K562 treated with DMSO at 1 percent for 48 hours (cell line): ENCODE data around the gene CIAO3. TPM values are rescaled to one million over a fixed set of nuclear protein-coding genes. Genes with fewer than 3 reads are reported as not detected.

ENCODE experiments used
- total RNA-seq: library from RNA; unstranded; fragments of 300-600 nt; gene quantifications from 2 replicates; pipeline ENCODE4 v1.2.3, GENCODE V29; 2022; ENCODE audit warnings: low replicate concordance; ENCODE audit errors: extremely low read depth

The CIAO3 gene
- total RNA-seq, result not detected in 2 replicates

DNA sequence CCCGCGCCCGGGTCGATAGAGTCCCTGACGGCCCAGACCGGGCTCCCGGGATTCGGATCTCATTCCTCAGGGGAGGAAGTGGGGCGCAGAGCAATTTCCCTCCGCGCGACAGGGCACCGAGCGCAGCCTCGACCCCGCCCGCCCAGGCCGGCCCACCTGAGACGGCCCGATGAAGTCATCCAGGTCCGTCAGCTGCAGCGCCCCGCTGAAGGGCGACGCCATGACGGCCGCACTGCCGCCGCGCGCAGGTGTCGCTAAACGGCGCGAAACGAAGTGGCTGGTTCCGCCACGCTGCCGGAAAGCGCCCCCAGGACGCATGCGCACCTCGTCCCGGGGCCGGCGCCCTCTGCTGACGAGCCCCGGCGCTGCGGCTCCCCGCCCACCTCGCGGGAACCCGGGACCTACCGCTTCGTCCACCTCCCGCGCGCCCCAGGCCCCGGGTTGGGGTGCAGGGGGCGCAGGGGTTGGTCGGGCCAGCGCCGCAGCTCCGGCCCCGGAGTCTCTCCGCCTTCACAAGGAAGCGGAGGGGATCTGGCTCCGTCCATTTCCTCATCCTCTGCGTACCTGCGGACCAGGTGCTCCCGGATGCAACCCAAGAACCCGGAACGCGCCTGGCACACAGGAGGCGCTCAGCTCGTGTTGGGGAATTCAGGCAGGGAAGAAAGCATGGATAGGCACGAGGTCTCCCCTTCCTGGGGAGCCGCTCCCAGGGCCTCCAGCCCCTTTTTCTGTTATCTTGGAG, at the start of gene CIAO3:
Gene CIAO3 (minus strand): TSS at position 234 of the 742 bp plus-strand sequence. CDS start 12 bp downstream, at position 222.

GRCh38 chr16:788399-789126, 47.8 kb upstream of the CIAO3 start, which contains the start of gene CHTF18:
TSS of gene CHTF18 (plus strand) at chr16:788620. CDS start at chr16:788685, 65 bp downstream.

DNA sequence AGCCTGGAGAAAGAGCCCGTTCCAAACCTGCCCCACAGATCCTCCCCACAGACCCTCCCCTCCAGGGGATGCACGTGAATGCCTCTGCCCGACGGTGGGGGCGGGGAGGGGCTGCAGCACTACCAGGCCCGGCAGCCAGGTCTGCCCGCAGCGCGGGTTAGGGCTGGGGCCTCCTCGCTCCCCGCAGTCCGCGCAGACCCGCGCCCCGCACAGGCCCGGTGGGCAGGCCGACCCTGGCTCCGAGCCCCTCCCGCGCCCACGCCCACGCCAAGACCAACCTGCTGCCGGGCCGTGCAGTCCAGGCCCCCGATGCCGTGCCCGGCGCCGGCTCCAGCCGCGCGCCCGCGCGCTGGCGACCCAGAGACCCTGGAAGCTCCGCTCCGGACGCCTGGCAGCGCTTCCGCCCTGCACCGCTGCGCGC, 47.2 kb upstream of the CIAO3 start, which contains the start of gene RPUSD1:
Gene RPUSD1 (minus strand): TSS at position 404 of the 421 bp plus-strand sequence. CDS start 644 bp downstream, outside the sequence.

GRCh38 chr16:760545-761343, 19.9 kb upstream of the CIAO3 start, which contains the start of gene MSLN:
TSS of gene MSLN (plus strand) at chr16:760734. CDS start at chr16:762681, 1,947 bp downstream.

GRCh38 chr16:726438-727290, 14.1 kb downstream of the CIAO3 start, which contains the start of the genes CCDC78 and HAGHL:
TSS of gene CCDC78 (minus strand) at chr16:726443. CDS start at chr16:726367, 76 bp downstream.
TSS of gene HAGHL (plus strand) at chr16:727106. CDS start at chr16:727510, 404 bp downstream.

DNA sequence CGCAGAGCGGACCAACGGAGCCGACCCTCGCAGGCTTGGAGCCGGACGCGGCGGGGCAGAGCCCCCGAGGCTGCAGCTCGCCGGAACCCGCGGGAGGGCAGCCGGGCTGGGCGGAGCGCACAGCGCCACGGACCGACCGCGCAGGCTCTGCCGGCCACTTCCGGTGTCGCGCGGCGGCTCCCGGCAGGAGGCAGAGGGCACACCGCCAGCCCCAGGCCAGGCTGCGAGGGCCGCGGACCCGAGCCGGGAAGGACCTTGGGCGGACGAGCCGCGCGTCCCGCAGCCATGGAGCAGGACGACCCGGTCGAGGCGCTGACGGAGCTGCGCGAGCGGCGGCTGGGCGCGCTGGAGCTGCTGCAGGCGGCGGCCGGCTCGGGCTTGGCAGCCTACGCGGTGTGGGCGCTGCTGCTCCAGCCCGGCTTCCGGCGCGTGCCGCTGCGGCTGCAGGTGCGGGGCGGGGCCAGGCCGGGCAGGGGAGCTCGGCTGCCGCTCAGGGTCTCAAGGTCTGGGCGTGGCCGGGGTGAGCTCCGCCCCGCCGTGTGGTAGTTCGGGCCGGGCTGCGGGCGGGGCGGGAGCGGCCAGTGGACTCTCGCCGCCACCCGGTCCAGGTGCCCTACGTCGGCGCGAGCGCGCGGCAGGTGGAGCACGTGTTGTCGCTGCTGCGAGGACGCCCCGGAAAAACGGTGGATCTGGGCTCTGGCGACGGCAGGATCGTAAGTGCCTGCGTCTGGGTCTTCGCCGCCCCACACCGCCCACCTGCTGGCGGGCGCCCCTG, 19.6 kb downstream of the CIAO3 start, which contains the start of gene ANTKMT:
Gene ANTKMT (plus strand): TSS at position 157 of the 775 bp plus-strand sequence. CDS start 129 bp downstream, at position 286.

GRCh38 chr16:714558-715476, 26.0 kb downstream of the CIAO3 start, which contains the start of gene METRN:
TSS of gene METRN (plus strand) at chr16:715118. CDS start at chr16:715290, 172 bp downstream.

DNA sequence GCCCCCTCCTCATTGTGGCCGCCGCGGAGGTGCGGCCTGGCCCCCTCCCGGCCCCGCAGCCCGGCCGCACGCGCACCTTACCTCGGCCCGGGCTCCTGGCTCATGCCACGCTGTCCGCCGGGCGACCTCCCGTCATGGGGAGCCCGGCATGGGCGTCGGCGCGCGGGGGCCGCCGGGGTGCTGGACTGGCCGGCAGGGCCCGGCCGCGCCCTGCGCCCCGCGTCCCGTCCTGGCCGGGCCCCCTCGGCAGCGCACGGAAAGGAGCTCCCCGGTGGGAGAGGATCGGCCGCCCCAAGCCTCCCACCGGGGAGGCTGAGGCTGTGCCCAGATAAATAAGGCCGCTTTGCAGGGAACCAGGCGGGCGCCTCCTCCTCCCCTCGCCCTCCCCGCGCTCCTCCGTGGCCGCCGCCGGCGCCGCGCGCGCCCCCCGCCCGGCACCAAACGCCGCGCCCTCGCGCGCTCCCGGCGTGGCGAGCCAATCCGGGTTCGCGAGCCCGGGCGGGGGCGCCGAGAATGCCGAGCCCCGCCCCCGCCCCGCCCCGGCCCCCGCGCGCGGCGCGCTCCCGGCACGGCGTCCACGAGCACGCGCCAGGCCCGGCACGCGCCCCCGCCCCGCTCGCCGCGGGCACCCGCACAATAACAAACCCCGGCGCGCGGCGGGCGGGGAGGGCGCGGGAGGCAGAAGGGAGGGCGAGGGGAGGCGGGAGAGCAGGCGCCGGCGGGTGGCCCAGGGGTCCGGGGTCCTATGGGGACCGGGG, 35.2 kb downstream of the CIAO3 start, which contains the start of gene FBXL16:
Gene FBXL16 (minus strand): TSS at position 371 of the 758 bp plus-strand sequence. CDS start 8,396 bp downstream, outside the sequence.

GRCh38 chr16:684071-684794, 56.6 kb downstream of the CIAO3 start, which contains the start of gene JMJD8:
TSS of gene JMJD8 (minus strand) at chr16:684334. CDS start at chr16:684319, 15 bp downstream.

DNA sequence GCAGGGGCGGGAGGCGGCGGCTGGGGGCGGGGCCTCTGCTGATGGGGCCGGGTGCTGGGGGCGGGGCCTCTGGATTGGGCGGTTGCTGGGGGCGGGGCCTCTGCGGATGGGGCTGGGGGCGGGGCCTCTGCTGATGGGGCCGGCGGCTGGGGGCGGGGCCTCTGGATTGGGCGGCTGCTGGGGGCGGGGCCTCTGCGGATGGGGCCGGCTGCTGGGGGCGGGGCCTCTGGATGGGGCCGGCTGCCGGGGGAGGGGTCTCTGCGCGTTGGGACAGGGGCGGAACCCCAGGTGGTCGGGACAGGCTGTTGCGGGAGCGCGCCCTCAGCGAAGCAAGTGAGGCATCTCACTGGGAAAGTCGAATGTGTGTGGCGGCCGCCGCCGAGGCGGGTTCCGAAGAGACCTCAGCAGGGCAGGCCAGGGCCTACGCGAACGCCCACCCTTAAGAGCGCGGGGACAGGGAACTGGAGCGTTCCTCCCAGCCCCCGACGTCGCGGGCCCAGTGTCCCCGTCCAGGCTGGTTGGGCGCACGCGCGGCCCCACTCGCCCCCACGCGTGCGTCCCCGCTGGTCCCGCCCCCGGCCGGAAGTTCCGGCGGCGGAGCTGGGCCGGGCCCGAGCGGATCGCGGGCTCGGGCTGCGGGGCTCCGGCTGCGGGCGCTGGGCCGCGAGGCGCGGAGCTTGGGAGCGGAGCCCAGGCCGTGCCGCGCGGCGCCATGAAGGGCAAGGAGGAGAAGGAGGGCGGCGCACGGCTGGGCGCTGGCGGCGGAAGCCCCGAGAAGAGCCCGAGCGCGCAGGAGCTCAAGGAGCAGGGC, 60.8 kb downstream of the CIAO3 start, which contains the start of gene STUB1:
Gene STUB1 (plus strand): TSS at position 597 of the 811 bp plus-strand sequence. CDS start 116 bp downstream, at position 713.

Other genes starting within 250 kb of the CIAO3 start
- not detected in 2 replicates for gene CAPN15, start 213.3 kb downstream of the CIAO3 start, total RNA-seq
- not detected in 2 replicates for gene PRR35, start 180.6 kb downstream of the CIAO3 start, total RNA-seq
- gene NHLRC4, start 174.0 kb downstream of the CIAO3 start, total RNA-seq, result not detected in 2 replicates
- 359 TPM in 1 of 2 replicates, not detected in the other for gene PIGQ, start 171.0 kb downstream of the CIAO3 start, total RNA-seq
- gene RAB40C, start 150.9 kb downstream of the CIAO3 start, total RNA-seq, result not detected in 2 replicates
- not detected in 2 replicates for gene WFIKKN1, start 110.0 kb downstream of the CIAO3 start, total RNA-seq
- gene METTL26, start 104.7 kb downstream of the CIAO3 start, total RNA-seq, result not detected in 2 replicates
- not detected in 2 replicates for gene MCRIP2, start 99.2 kb downstream of the CIAO3 start, total RNA-seq
- not detected in 2 replicates for gene WDR90, start 91.6 kb downstream of the CIAO3 start, total RNA-seq
- gene RHOT2, start 72.9 kb downstream of the CIAO3 start, total RNA-seq, result not detected in 2 replicates
- gene RHBDL1, start 65.3 kb downstream of the CIAO3 start, total RNA-seq, result not detected in 2 replicates
- gene STUB1, start 60.6 kb downstream of the CIAO3 start, total RNA-seq, result not detected in 2 replicates
- not detected in 2 replicates for gene JMJD8, start 56.7 kb downstream of the CIAO3 start, total RNA-seq
- gene WDR24, start 50.6 kb downstream of the CIAO3 start, total RNA-seq, result not detected in 2 replicates
- gene FBXL16, start 35.2 kb downstream of the CIAO3 start, total RNA-seq, result not detected in 2 replicates
- gene METRN, start 25.9 kb downstream of the CIAO3 start, total RNA-seq, result not detected in 2 replicates
- gene ANTKMT, start 19.9 kb downstream of the CIAO3 start, total RNA-seq, result not detected in 2 replicates
- not detected in 2 replicates for gene CCDC78, start 14.6 kb downstream of the CIAO3 start, total RNA-seq
- gene HAGHL, start 13.9 kb downstream of the CIAO3 start, total RNA-seq, result not detected in 2 replicates
- gene MSLN, start 19.7 kb upstream of the CIAO3 start, total RNA-seq, result not detected in 2 replicates
- gene RPUSD1, start 47.4 kb upstream of the CIAO3 start, total RNA-seq, result not detected in 2 replicates
- not detected in 2 replicates for gene CHTF18, start 47.6 kb upstream of the CIAO3 start, total RNA-seq
- not detected in 2 replicates for gene GNG13, start 59.7 kb upstream of the CIAO3 start, total RNA-seq
- gene LMF1, start 230.0 kb upstream of the CIAO3 start, total RNA-seq, result not detected in 2 replicates
- gene SOX8, start 240.8 kb upstream of the CIAO3 start, total RNA-seq, result not detected in 2 replicates